Fibroblast of the aortic adventitia (primary cell): ENCODE data around the gene SMOC2. TPM values are rescaled to one million over a fixed set of nuclear protein-coding genes. Genes with fewer than 3 reads are reported as not detected.
A peak's percentile ranks its signal among the peaks of the same experiment; 100 is the strongest.
"Not testable (repeated sequence)": the region's sequence is repeated elsewhere in the genome, so short reads cannot be mapped to it uniquely, and the experiment has no call there.

ENCODE experiments used
- DNase-seq: peaks from one replicate; pipeline ENCODE4 v3.0.0-alpha.2; 2010; ENCODE audit warnings: low read depth
- H3K4me3 ChIP-seq: 2 replicates; pipeline ENCODE4 v1.5.1; 2011; ENCODE audit warnings: low read depth, mild to moderate bottlenecking, control low read depth, low read length, moderate library complexity
- total RNA-seq: library from RNA; depleted of rRNA; stranded (reverse); fragments of >200 nt; gene quantifications from 2 replicates; pipeline ENCODE4 v1.2.3, GENCODE V29; 2012; ENCODE audit warnings: low replicate concordance
- TF ChIP-seq, protein P1 (sequence below): IDR thresholded peaks from 2 replicates; pipeline ENCODE4 v1.5.1; 2011; ENCODE audit warnings: mild to moderate bottlenecking, low read length, control low read depth, inconsistent platforms; ENCODE audit not compliant: insufficient read depth

The SMOC2 gene
- total RNA-seq, 1 donor = 0.09 TPM

- TF ChIP-seq, protein P1, sequence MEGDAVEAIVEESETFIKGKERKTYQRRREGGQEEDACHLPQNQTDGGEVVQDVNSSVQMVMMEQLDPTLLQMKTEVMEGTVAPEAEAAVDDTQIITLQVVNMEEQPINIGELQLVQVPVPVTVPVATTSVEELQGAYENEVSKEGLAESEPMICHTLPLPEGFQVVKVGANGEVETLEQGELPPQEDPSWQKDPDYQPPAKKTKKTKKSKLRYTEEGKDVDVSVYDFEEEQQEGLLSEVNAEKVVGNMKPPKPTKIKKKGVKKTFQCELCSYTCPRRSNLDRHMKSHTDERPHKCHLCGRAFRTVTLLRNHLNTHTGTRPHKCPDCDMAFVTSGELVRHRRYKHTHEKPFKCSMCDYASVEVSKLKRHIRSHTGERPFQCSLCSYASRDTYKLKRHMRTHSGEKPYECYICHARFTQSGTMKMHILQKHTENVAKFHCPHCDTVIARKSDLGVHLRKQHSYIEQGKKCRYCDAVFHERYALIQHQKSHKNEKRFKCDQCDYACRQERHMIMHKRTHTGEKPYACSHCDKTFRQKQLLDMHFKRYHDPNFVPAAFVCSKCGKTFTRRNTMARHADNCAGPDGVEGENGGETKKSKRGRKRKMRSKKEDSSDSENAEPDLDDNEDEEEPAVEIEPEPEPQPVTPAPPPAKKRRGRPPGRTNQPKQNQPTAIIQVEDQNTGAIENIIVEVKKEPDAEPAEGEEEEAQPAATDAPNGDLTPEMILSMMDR = no peak
- H3K4me3 ChIP-seq = no peak overlapping the region
- DNase-seq = no peak
Measured at GRCh38 chr6:168571268-168571667, 130.3 kb downstream of the SMOC2 start.

GRCh38 chr6:168573276-168573835, 132.4 kb downstream of the SMOC2 start:
- not testable (repeated sequence) for DNase-seq

GRCh38 chr6:168574075-168574698, 133.2 kb downstream of the SMOC2 start:
- DNase-seq = no peak
- H3K4me3 ChIP-seq = no peak overlapping the region
- TF ChIP-seq, protein P1 = no peak

More at GRCh38 chr6:168573276-168573835, 132.4 kb downstream of the SMOC2 start:
- H3K4me3 ChIP-seq = not testable (repeated sequence)

DNA sequence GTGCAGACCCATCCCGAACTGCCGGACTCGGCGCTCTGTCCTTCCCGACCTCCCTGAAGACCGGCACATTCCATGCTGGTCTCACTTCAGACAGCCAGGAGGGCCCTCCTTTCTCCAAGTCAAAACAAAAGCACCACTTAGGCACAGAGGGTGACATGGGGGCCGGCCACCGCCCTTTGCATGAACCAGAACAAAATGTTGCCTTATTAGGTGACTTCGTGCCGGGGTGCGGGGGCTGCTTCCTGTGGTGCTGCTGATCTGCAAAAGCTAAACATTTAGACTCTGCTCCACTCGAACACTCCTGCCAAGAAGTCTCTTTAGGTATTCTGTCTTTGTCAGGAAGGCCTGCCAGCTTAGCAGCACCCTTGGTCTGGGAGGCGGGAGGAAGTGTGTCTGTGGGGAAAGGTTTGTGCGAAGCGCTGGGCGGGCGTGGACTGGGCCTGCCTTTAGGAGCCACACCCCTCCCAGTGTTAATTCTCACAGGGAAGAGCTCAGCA, 133.8 kb downstream of the SMOC2 start:
- no peak overlapping the region for H3K4me3 ChIP-seq
- DNase-seq = peak; percentile 76
- TF ChIP-seq, protein P1 = no peak

GRCh38 chr6:168575346-168576098, 134.5 kb downstream of the SMOC2 start:
- TF ChIP-seq, protein P1 = no peak
- H3K4me3 ChIP-seq = no peak overlapping the region
- no peak for DNase-seq

DNA sequence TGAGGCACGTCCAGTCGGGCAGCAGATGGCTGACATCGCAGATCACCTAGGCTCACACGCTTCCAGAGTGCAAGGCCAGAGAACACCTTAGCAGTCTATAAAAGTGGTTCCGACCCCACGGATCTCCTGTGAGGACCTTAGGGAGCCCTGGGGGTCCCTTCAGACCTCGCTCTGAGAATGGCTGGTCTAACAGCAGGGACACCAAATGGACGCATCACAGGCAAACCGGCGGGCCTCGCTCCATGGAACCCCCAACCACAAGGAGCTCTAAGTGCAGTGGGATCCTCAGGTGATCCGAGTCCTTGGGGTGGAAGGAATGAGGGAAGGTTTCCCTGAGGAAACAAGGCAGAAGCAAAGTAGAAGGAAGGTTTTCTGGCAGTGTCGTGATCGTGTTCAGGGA, 135.4 kb downstream of the SMOC2 start:
- no peak overlapping the region for H3K4me3 ChIP-seq
- no peak for DNase-seq
- TF ChIP-seq, protein P1 = no peak

DNA sequence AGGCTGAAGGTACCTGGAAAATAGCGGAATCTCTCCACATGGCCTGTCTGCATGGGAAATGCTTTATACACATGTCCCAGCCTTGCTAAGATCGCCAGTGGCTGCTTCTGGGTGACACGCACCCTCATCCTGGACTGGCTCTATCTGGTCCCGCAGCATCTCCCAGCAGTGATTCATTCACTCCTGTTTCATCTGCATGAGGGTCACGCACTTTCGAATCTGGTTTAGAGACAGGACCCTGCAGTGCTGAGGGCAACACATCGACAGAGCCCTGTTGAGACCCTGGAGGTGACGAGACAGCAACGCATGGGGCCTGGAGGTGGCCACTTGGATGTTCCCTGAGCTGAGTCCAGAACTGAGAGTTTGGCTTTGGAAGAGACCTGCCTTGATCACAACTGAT, 136.5 kb downstream of the SMOC2 start:
- DNase-seq = no peak
- TF ChIP-seq, protein P1 = no peak
- no peak overlapping the region for H3K4me3 ChIP-seq
